HepG2 (cell line): Measurements from ENCODE around the gene CYP19A1. TPM values are rescaled to one million over a fixed set of nuclear protein-coding genes. Genes with fewer than 3 reads are reported as not detected.

Experiments
- ATAC-seq: fragments of 200-7000 bp; cut with Tn5 transposase; 3 replicates; pipeline ENCODE4 v1.9.1; 2020; ENCODE audit warnings: mild to moderate bottlenecking, moderate library complexity
- BruUV-seq: library from RNA; stranded (reverse); fragments of 400-500 nt; replicated peaks from 2 replicates; lab custom pipeline; 2021; lab: Mats Ljungman, UMichigan
- CTCF ChIA-PET: fragments of 300-600 bp; formaldehyde crosslinking; extraction: SDS; loops from one replicate; lab custom pipeline; 2021; ENCODE audit warnings: low total read pairs, inconsistent platforms, low intra/inter-chr PET ratio; lab: Yijun Ruan, JAX
- POLR2A ChIA-PET: fragments of 350-600 bp; sonication (Branson Sonifier 250); formaldehyde crosslinking; loops from one replicate; lab custom pipeline; 2020; ENCODE audit warnings: antibody characterized with exemption, inconsistent platforms; lab: Yijun Ruan, JAX
- DNase-seq: peaks from one replicate; pipeline ENCODE4 v3.0.0-alpha.2; 2015; ENCODE audit warnings: low spot score
- FAIRE-seq: peaks from 3 replicates; lab custom pipeline; 2011; peaks lifted over from hg19 to GRCh38; lab: Jason Lieb, UNC
- H2AFZ ChIP-seq: one replicate; pipeline ENCODE4 v1.6.1; 2011; ENCODE audit warnings: low read length, inconsistent platforms
- H3K27ac ChIP-seq: fragments of 300-600 bp; 3 replicates; pipeline ENCODE4 v1.8.0; 2011; ENCODE audit warnings: mixed run types, mild to moderate bottlenecking, mixed read lengths, low read length, inconsistent platforms; ENCODE audit not compliant: insufficient read depth; ENCODE audit errors: extremely low read length
- H3K27me3 ChIP-seq, 2 experiments: fragments of 200-600 bp in 1 of 2; 2 replicates in 1 of 2; 3 replicates in 1 of 2; pipeline versions ENCODE4 v1.6.0 to v1.8.0; 2011; ENCODE audit warnings: low read length in 2 of 2, mild to moderate bottlenecking in 2 of 2, moderate library complexity in 2 of 2, inconsistent platforms in 1 of 2; ENCODE audit not compliant: insufficient read depth in 2 of 2, control insufficient read depth in 1 of 2
- H3K36me3 ChIP-seq, 2 experiments: fragments of 200-600 bp in 1 of 2; replicated peaks in 1 of 2; 2 replicates in 1 of 2; 3 replicates in 1 of 2; pipeline versions ENCODE4 v1.5.1 to v1.8.0; 2011; ENCODE audit warnings: low read length in 2 of 2, inconsistent platforms in 1 of 2; ENCODE audit not compliant: insufficient read depth in 2 of 2, control insufficient read depth in 1 of 2
- H3K4me1 ChIP-seq: 2 replicates; pipeline ENCODE4 v1.5.1; 2012; ENCODE audit warnings: low read length, inconsistent platforms; ENCODE audit not compliant: insufficient read depth
- H3K4me2 ChIP-seq: 2 replicates; pipeline ENCODE4 v1.6.0; 2011; ENCODE audit warnings: low read depth, low read length, inconsistent platforms
- H3K4me3 ChIP-seq, 3 experiments: fragments of 200-600 bp in 1 of 3; sonication (generic), shearing (Covaris generic) in 1 of 3; replicated peaks in 1 of 3; 2 replicates each; pipeline ENCODE4 v1.5.1; 2011 to 2016; ENCODE audit warnings: low read length in 3 of 3, inconsistent platforms in 2 of 3, low read depth in 2 of 3, mild to moderate bottlenecking in 2 of 3, control low read depth in 1 of 3, mixed read lengths in 1 of 3; ENCODE audit not compliant: insufficient read depth in 1 of 3
- H3K79me2 ChIP-seq: one replicate; pipeline ENCODE4 v1.6.1; 2011; ENCODE audit warnings: low read length, inconsistent platforms; ENCODE audit not compliant: insufficient read depth
- H3K9ac ChIP-seq: 2 replicates; pipeline ENCODE4 v1.6.0; 2011; ENCODE audit warnings: mild to moderate bottlenecking, low read depth, low read length, inconsistent platforms; ENCODE audit not compliant: insufficient read depth
- H3K9me3 ChIP-seq: 2 replicates; pipeline ENCODE4 v1.5.1; 2012; ENCODE audit warnings: mild to moderate bottlenecking, low read length
- H4K20me1 ChIP-seq: 2 replicates; pipeline ENCODE4 v1.6.0; 2011; ENCODE audit warnings: inconsistent platforms, mild to moderate bottlenecking, low read length, moderate library complexity; ENCODE audit not compliant: insufficient read depth
- EHMT2 ChIP-seq: fragments of 200-600 bp; sonication (generic); IDR thresholded peaks from 2 replicates; pipeline ENCODE4 v1.7.0; 2017; ENCODE audit warnings: antibody characterized with exemption, low read depth, low read length, borderline replicate concordance
- ELK4 ChIP-seq: sonication (generic); formaldehyde crosslinking; IDR thresholded peaks from 2 replicates; pipeline ENCODE4 v1.9.0; 2021; ENCODE audit warnings: missing genetic modification reagents, borderline replicate concordance
- EP300 ChIP-seq, 3 experiments: sonication (generic) in 1 of 3; formaldehyde crosslinking in 1 of 3; IDR thresholded peaks; 2 replicates each; pipeline versions ENCODE4 v1.5.1 to v1.6.1; 2011 to 2020; ENCODE audit warnings: low read depth in 2 of 3, low read length in 2 of 3, borderline replicate concordance in 1 of 3, improper control_type of control experiment in 1 of 3, mild to moderate bottlenecking in 1 of 3, missing genetic modification reagents in 1 of 3, moderate library complexity in 1 of 3
- ETV6 ChIP-seq: sonication (generic); formaldehyde crosslinking; conservative IDR thresholded peaks from 2 replicates; pipeline ENCODE4 v1.4.0; 2020; ENCODE audit warnings: missing genetic modification reagents
- REPIN1 ChIP-seq: sonication (generic); formaldehyde crosslinking; IDR thresholded peaks from 2 replicates; pipeline ENCODE4 v1.8.0; 2022; ENCODE audit warnings: missing genetic modification reagents, low read depth, mild to moderate bottlenecking, borderline replicate concordance
- TRIM22 ChIP-seq: fragments of 450-650 bp; IDR thresholded peaks from 2 replicates; pipeline ENCODE4 v1.6.1; 2017
- YEATS4 ChIP-seq: sonication (generic); formaldehyde crosslinking; IDR thresholded peaks from 2 replicates; pipeline ENCODE4 v1.4.0; 2020; ENCODE audit warnings: missing genetic modification reagents, borderline replicate concordance
- ZNF3 ChIP-seq: IDR thresholded peaks from 2 replicates; pipeline ENCODE4 v1.7.0; 2017; ENCODE audit warnings: inconsistent platforms
- ZNF652 ChIP-seq: IDR thresholded peaks from 2 replicates; pipeline ENCODE4 v1.6.1; 2016; ENCODE audit warnings: low read depth, borderline replicate concordance
- ZNF703 ChIP-seq: sonication (generic); formaldehyde crosslinking; IDR thresholded peaks from 2 replicates; pipeline ENCODE4 v1.5.1; 2020; ENCODE audit warnings: missing genetic modification reagents, mild to moderate bottlenecking, moderate library complexity, borderline replicate concordance
- WGBS: methylation state at CpG from one replicate; pipeline ENCODE4 v1.1.6; 2017; ENCODE audit warnings: low lambda C conversion rate; 5-methylcytosine and 5-hydroxymethylcytosine counted together
- in situ Hi-C: cut with HindIII; loops from 2 replicates; pipeline ENCODE4 v1.10.0; 2017; ENCODE audit warnings: low pct_unique_long_range_greater_than_20kb; ENCODE audit not compliant: extremely low pct_ligation_motif_present
- intact Hi-C: fragments of 100-400 bp; cut with micrococcal nuclease; formaldehyde crosslinking; loops from one replicate; pipeline ENCODE4 v1.10.0; 2022; ENCODE audit not compliant: unreplicated experiment
- polyA plus RNA-seq, 8 experiments: library from polyadenylated mRNA; depleted of rRNA in 3 of 8; stranded (reverse) in 7 of 8; unstranded in 1 of 8; fragments of >200 nt; fragmentation: Illumina TruSeq in 4 of 8; extraction: Trizol in 4 of 8; gene quantifications; 2 replicates each; pipeline versions ENCODE4 v1.2.1 to v1.2.3, GENCODE V29; 2011 to 2016; ENCODE audit warnings: low read depth in 4 of 8, missing spikeins in 1 of 8, mixed read lengths in 1 of 8; ENCODE audit not compliant: insufficient read depth in 1 of 8
- total RNA-seq, 5 experiments: library from RNA; depleted of rRNA; stranded (reverse); fragments of >200 nt; fragmentation: Illumina TruSeq; extraction: Trizol; gene quantifications; 2 replicates each; pipeline ENCODE4 v1.2.3, GENCODE V29; 2016; ENCODE audit warnings: low read depth in 1 of 5
- TF ChIP-seq, protein P1 (sequence below): sonication (generic); formaldehyde crosslinking; IDR thresholded peaks from 2 replicates; pipeline ENCODE4 v1.4.0; 2020; ENCODE audit warnings: missing genetic modification reagents, borderline replicate concordance
- TF ChIP-seq, protein P2 (sequence below): sonication (generic); formaldehyde crosslinking; IDR thresholded peaks from 2 replicates; pipeline ENCODE4 v1.4.0; 2020; ENCODE audit warnings: missing genetic modification reagents

The CYP19A1 gene
- total and polyA plus RNA-seq, 2 of the 13 experiments (the other 11 are each of a cell fraction or from before 2014, with no cell fraction given): 10.9 to 23.0 TPM

GRCh38 chr15:51325167-51325566 lies 13.2 kb downstream of the CYP19A1 start (continued):
- TF ChIP-seq, protein P1, sequence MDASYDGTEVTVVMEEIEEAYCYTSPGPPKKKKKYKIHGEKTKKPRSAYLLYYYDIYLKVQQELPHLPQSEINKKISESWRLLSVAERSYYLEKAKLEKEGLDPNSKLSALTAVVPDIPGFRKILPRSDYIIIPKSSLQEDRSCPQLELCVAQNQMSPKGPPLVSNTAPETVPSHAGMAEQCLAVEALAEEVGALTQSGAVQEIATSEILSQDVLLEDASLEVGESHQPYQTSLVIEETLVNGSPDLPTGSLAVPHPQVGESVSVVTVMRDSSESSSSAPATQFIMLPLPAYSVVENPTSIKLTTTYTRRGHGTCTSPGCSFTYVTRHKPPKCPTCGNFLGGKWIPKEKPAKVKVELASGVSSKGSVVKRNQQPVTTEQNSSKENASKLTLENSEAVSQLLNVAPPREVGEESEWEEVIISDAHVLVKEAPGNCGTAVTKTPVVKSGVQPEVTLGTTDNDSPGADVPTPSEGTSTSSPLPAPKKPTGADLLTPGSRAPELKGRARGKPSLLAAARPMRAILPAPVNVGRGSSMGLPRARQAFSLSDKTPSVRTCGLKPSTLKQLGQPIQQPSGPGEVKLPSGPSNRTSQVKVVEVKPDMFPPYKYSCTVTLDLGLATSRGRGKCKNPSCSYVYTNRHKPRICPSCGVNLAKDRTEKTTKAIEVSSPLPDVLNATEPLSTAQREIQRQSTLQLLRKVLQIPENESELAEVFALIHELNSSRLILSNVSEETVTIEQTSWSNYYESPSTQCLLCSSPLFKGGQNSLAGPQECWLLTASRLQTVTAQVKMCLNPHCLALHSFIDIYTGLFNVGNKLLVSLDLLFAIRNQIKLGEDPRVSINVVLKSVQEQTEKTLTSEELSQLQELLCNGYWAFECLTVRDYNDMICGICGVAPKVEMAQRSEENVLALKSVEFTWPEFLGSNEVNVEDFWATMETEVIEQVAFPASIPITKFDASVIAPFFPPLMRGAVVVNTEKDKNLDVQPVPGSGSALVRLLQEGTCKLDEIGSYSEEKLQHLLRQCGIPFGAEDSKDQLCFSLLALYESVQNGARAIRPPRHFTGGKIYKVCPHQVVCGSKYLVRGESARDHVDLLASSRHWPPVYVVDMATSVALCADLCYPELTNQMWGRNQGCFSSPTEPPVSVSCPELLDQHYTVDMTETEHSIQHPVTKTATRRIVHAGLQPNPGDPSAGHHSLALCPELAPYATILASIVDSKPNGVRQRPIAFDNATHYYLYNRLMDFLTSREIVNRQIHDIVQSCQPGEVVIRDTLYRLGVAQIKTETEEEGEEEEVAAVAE (CRISPR knock-in tag): no peak
- no peak for TF ChIP-seq ELK4 (CRISPR knock-in tag)
- TF ChIP-seq, all 625 proteins: peak for 0

- no peak overlapping the region for H2AFZ ChIP-seq
- no TSS peak for BruUV-seq
- TF ChIP-seq ETV6: no peak
- TF ChIP-seq REPIN1 (CRISPR knock-in tag): no peak
- TF ChIP-seq EHMT2: no peak
- no peak for TF ChIP-seq ZNF3
- TF ChIP-seq EP300 (IDR thresholded peaks at IDR 0.05; ENCODE audit: low read depth in 2 of 2, low read length in 2 of 2): no peak
- TF ChIP-seq EP300 (CRISPR knock-in tag; IDR thresholded peaks at IDR 0.05; ENCODE audit: borderline replicate concordance): no peak
- TF ChIP-seq, protein P2, sequence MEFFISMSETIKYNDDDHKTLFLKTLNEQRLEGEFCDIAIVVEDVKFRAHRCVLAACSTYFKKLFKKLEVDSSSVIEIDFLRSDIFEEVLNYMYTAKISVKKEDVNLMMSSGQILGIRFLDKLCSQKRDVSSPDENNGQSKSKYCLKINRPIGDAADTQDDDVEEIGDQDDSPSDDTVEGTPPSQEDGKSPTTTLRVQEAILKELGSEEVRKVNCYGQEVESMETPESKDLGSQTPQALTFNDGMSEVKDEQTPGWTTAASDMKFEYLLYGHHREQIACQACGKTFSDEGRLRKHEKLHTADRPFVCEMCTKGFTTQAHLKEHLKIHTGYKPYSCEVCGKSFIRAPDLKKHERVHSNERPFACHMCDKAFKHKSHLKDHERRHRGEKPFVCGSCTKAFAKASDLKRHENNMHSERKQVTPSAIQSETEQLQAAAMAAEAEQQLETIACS (CRISPR knock-in tag): no peak
- TF ChIP-seq TRIM22: no peak
- no peak for TF ChIP-seq ZNF703 (CRISPR knock-in tag)
- TF ChIP-seq YEATS4: no peak
- TF ChIP-seq ZNF652 (CRISPR knock-in tag): no peak
- no peak overlapping the region for H3K27ac ChIP-seq
- H3K4me3 ChIP-seq: no peak overlapping the region
- H3K4me1 ChIP-seq: peaks cover 28% of the 10 kb centered on the region
- ATAC-seq (no peak), FAIRE-seq (no peak), DNase-seq (no peak)
- no peaks in the 10 kb centered on the region for H4K20me1 ChIP-seq
- H3K36me3 ChIP-seq: no peaks in the 10 kb centered on the region
- no peaks in the 10 kb centered on the region for H3K9me3 ChIP-seq
- intact Hi-C loops (no loop called here), in situ Hi-C loops (no loop called here)
- no peaks in the 10 kb centered on the region for H3K79me2 ChIP-seq
- POLR2A ChIA-PET: no interaction called here
- CTCF ChIA-PET: no interaction called here
- no peak overlapping the region for H3K9ac ChIP-seq
- H3K27me3 ChIP-seq: no peaks in the 10 kb centered on the region
- no peak overlapping the region for H3K4me2 ChIP-seq
- 95% methylated on average over 7 of the region's 7 CpGs for WGBS
Observed at GRCh38 chr15:51323749-51324148, 14.6 kb downstream of the CYP19A1 start.
